K562 (cell line): Measurements from ENCODE around the gene REEP2. TPM values are rescaled to one million over a fixed set of nuclear protein-coding genes. Genes with fewer than 3 reads are reported as not detected.
A peak's percentile ranks its signal among the peaks of the same experiment; 100 is the strongest.

ENCODE experiments used
- CBX1 ChIP-seq: sonication (generic); IDR thresholded peaks from 2 replicates; pipeline ENCODE4 v1.6.1; 2016; ENCODE audit warnings: antibody characterized with exemption, low read depth, mild to moderate bottlenecking
- CEBPG ChIP-seq, 3 experiments: fragments of 200-800 bp in 1 of 3; sonication (Bioruptor generic) in 1 of 3; sonication (generic) in 1 of 3; formaldehyde crosslinking in 1 of 3; IDR thresholded peaks in 2 of 3; conservative IDR thresholded peaks in 1 of 3; 2 replicates each; pipeline versions ENCODE4 v1.6.1 to v1.8.0; 2016 to 2022; ENCODE audit warnings: missing compliant biosample characterization in 2 of 3, missing genetic modification characterization in 2 of 3, mild to moderate bottlenecking in 1 of 3, missing genetic modification reagents in 1 of 3
- CHCHD3 ChIP-seq: fragments of 250-450 bp; sonication (Bioruptor Pico); IDR thresholded peaks from 2 replicates; pipeline ENCODE4 v2.1.2; 2022; ENCODE audit warnings: mild to moderate bottlenecking
- ETV6 ChIP-seq, 3 experiments: fragments of 150-350 bp in 1 of 3; sonication (generic) in 1 of 3; formaldehyde crosslinking in 1 of 3; IDR thresholded peaks; 2 replicates each; pipeline versions ENCODE4 v1.6.1 to v1.8.0; 2014 to 2022; ENCODE audit warnings: borderline replicate concordance in 2 of 3, low read depth in 2 of 3, antibody characterized with exemption in 1 of 3, low read length in 1 of 3, mild to moderate bottlenecking in 1 of 3, missing genetic modification reagents in 1 of 3
- FOS ChIP-seq: IDR thresholded peaks from 3 replicates; pipeline ENCODE4 v1.6.1; 2011; ENCODE audit not compliant: insufficient read length; ENCODE audit errors: extremely low read depth
- HBP1 ChIP-seq: fragments of 450-650 bp; formaldehyde crosslinking; IDR thresholded peaks from 2 replicates; pipeline ENCODE4 v1.4.0; 2022; ENCODE audit warnings: missing genetic modification characterization
- MED1 ChIP-seq: sonication (generic); formaldehyde crosslinking; IDR thresholded peaks from 2 replicates; pipeline ENCODE4 v1.8.1; 2023; ENCODE audit warnings: missing genetic modification reagents, borderline replicate concordance
- NONO ChIP-seq, 2 experiments: fragments of 200-400 bp in 1 of 2; fragments of 450-650 bp in 1 of 2; formaldehyde crosslinking in 1 of 2; IDR thresholded peaks; 2 replicates each; pipeline ENCODE4 v1.6.1; 2017; ENCODE audit warnings: low read depth in 2 of 2, mild to moderate bottlenecking in 2 of 2, moderate library complexity in 2 of 2, low read length in 1 of 2
- PML ChIP-seq: IDR thresholded peaks from 2 replicates; pipeline ENCODE4 v1.6.1; 2012; ENCODE audit warnings: low read length, inconsistent platforms
- PTBP1 ChIP-seq: fragments of 200-400 bp; formaldehyde crosslinking; IDR thresholded peaks from 2 replicates; pipeline ENCODE4 v1.6.1; 2017; ENCODE audit warnings: low read depth, low read length
- RAD21 ChIP-seq, 2 experiments: fragments of 250-450 bp in 1 of 2; fragments of 450-650 bp in 1 of 2; sonication (Bioruptor Pico) in 1 of 2; formaldehyde crosslinking in 1 of 2; IDR thresholded peaks in 1 of 2; conservative IDR thresholded peaks in 1 of 2; 2 replicates each; pipeline versions ENCODE4 v1.4.0 to v1.8.0; 2020 to 2022; ENCODE audit warnings: mild to moderate bottlenecking in 2 of 2, moderate library complexity in 1 of 2
- TEAD4 ChIP-seq, 2 experiments: sonication (generic) in 1 of 2; formaldehyde crosslinking in 1 of 2; IDR thresholded peaks; 2 replicates each; pipeline versions ENCODE4 v1.6.1 to v1.8.0; 2012 to 2022; ENCODE audit warnings: borderline replicate concordance in 1 of 2, inconsistent platforms in 1 of 2, low read length in 1 of 2, mild to moderate bottlenecking in 1 of 2, missing genetic modification reagents in 1 of 2
- THRB ChIP-seq: fragments of 450-650 bp; formaldehyde crosslinking; conservative IDR thresholded peaks from 2 replicates; pipeline ENCODE4 v1.4.0; 2022; ENCODE audit warnings: mild to moderate bottlenecking, missing genetic modification characterization
- ZBTB7A ChIP-seq: IDR thresholded peaks from 2 replicates; pipeline ENCODE4 v1.6.1; 2011; ENCODE audit warnings: low read depth, mild to moderate bottlenecking, low read length, moderate library complexity, borderline replicate concordance; ENCODE audit not compliant: control insufficient read depth
- ZNF778 ChIP-seq: fragments of 450-650 bp; formaldehyde crosslinking; IDR thresholded peaks from 2 replicates; pipeline ENCODE4 v1.4.0; 2020; ENCODE audit warnings: mild to moderate bottlenecking, moderate library complexity
- polyA plus RNA-seq, 8 experiments: library from polyadenylated mRNA; depleted of rRNA in 4 of 8; stranded (reverse) in 5 of 8; unstranded in 3 of 8; fragments of >200 nt; fragmentation: Nextera tagmentation in 2 of 8; fragmentation: Illumina TruSeq in 1 of 8; extraction: Ambion mirVana in 2 of 8; extraction: Trizol in 1 of 8; gene quantifications; 2 replicates each; pipeline versions ENCODE4 v1.2.1 to v1.2.3, GENCODE V29; 2011 to 2014; ENCODE audit warnings: inconsistent platforms in 1 of 8, missing spikeins in 1 of 8
- total RNA-seq, 7 experiments: library from RNA; depleted of rRNA in 6 of 7; stranded (reverse); fragments of >200 nt in 6 of 7; fragmentation: Illumina TruSeq in 2 of 7; extraction: Trizol in 2 of 7; gene quantifications; 2 replicates each; pipeline versions ENCODE4 v1.2.1 to v1.2.3, GENCODE V29; 2011 to 2021; ENCODE audit warnings: low replicate concordance in 1 of 7
- TF ChIP-seq, protein P1 (sequence below): fragments of 450-650 bp; IDR thresholded peaks from 2 replicates; pipeline ENCODE4 v1.7.1; 2018; ENCODE audit warnings: mild to moderate bottlenecking, low read depth; ENCODE audit not compliant: partially characterized antibody
- TF ChIP-seq, protein P2 (sequence below): fragments of 250-450 bp; sonication (Bioruptor Pico); IDR thresholded peaks from 2 replicates; pipeline ENCODE4 v1.6.1; 2021; ENCODE audit warnings: mild to moderate bottlenecking

Gene REEP2
- total and polyA plus RNA-seq, 9 of the 15 experiments (the other 6 are each of a cell fraction or from before 2014, with no cell fraction given) = 0.03 to 1.1 (median 0.12) TPM; not detected in 1

GRCh38 chr5:138468966-138469539 lies 30.2 kb downstream of the REEP2 start (continued):
- TF ChIP-seq, protein P1, sequence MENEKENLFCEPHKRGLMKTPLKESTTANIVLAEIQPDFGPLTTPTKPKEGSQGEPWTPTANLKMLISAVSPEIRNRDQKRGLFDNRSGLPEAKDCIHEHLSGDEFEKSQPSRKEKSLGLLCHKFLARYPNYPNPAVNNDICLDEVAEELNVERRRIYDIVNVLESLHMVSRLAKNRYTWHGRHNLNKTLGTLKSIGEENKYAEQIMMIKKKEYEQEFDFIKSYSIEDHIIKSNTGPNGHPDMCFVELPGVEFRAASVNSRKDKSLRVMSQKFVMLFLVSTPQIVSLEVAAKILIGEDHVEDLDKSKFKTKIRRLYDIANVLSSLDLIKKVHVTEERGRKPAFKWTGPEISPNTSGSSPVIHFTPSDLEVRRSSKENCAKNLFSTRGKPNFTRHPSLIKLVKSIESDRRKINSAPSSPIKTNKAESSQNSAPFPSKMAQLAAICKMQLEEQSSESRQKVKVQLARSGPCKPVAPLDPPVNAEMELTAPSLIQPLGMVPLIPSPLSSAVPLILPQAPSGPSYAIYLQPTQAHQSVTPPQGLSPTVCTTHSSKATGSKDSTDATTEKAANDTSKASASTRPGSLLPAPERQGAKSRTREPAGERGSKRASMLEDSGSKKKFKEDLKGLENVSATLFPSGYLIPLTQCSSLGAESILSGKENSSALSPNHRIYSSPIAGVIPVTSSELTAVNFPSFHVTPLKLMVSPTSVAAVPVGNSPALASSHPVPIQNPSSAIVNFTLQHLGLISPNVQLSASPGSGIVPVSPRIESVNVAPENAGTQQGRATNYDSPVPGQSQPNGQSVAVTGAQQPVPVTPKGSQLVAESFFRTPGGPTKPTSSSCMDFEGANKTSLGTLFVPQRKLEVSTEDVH = no peak
- no peak for TF ChIP-seq HBP1 (CRISPR knock-in tag)
- TF ChIP-seq, protein P2, sequence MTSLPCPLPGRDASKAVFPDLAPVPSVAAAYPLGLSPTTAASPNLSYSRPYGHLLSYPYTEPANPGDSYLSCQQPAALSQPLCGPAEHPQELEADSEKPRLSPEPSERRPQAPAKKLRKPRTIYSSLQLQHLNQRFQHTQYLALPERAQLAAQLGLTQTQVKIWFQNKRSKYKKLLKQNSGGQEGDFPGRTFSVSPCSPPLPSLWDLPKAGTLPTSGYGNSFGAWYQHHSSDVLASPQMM (CRISPR knock-in tag) = no peak
- TF ChIP-seq ZNF778 (CRISPR knock-in tag) = no peak
- TF ChIP-seq NONO (IDR thresholded peaks at IDR 0.05; ENCODE audit: low read depth in 2 of 2, low read length in 1 of 2) = peak; percentile 25 to 80; a peak in 1 of 4 replicates
- peak in 1 of 2 experiments; percentile 73; a peak in 1 of 4 replicates for TF ChIP-seq ETV6 (IDR thresholded peaks at IDR 0.05; ENCODE audit: borderline replicate concordance in 1 of 2, low read depth in 2 of 2, low read length in 1 of 2)
- no peak for TF ChIP-seq ETV6 (CRISPR knock-in tag; IDR thresholded peaks at IDR 0.05; ENCODE audit: borderline replicate concordance)
- no peak for TF ChIP-seq PTBP1
- peak; percentile 52 for TF ChIP-seq ZBTB7A
- TF ChIP-seq MED1 (CRISPR knock-in tag) = no peak
- no peak for TF ChIP-seq RAD21 (CRISPR knock-in tag; conservative IDR thresholded peaks at IDR 0.05 in 1 of 2, IDR thresholded peaks at IDR 0.05 in 1 of 2)
- TF ChIP-seq TEAD4 (IDR thresholded peaks at IDR 0.05; ENCODE audit: low read length) = no peak; the same call in 1 of the 2 replicates
- TF ChIP-seq TEAD4 (CRISPR knock-in tag; IDR thresholded peaks at IDR 0.05; ENCODE audit: borderline replicate concordance) = no peak
- TF ChIP-seq CEBPG (CRISPR knock-in tag; IDR thresholded peaks at IDR 0.05) = no peak
- TF ChIP-seq CEBPG (tag; conservative IDR thresholded peaks at IDR 0.05 in 1 of 2, IDR thresholded peaks at IDR 0.05 in 1 of 2) = no peak
- TF ChIP-seq CHCHD3 (CRISPR knock-in tag) = peak; percentile 0; the same call in 1 of the 2 replicates
- peak; percentile 76 for TF ChIP-seq PML
- no peak for TF ChIP-seq THRB (CRISPR knock-in tag)
- TF ChIP-seq FOS = no peak
- TF ChIP-seq CBX1 = no peak
